WERI-Rb-1 (cell line): ENCODE measurements around the gene CASP1.
"Not testable (repeated sequence)": the region's sequence is repeated elsewhere in the genome, so short reads cannot be mapped to it uniquely, and the experiment has no call there.

ENCODE experiments used
- DNase-seq: peaks from one replicate; pipeline ENCODE4 v3.0.0-alpha.2; 2020
- H3K27ac ChIP-seq: fragments of 250-450 bp; sonication (Bioruptor Pico); 2 replicates; pipeline ENCODE4 v1.5.1; 2020; ENCODE audit warnings: mild to moderate bottlenecking, moderate library complexity
- H3K27me3 ChIP-seq: fragments of 250-450 bp; sonication (Bioruptor Pico); 2 replicates; pipeline ENCODE4 v1.5.1; 2021; ENCODE audit warnings: mild to moderate bottlenecking, low read depth, moderate library complexity; ENCODE audit not compliant: insufficient read depth, severe bottlenecking
- H3K36me3 ChIP-seq: fragments of 250-450 bp; sonication (Bioruptor Pico); 2 replicates; pipeline ENCODE4 v1.5.1; 2020; ENCODE audit warnings: mild to moderate bottlenecking, moderate library complexity
- H3K4me3 ChIP-seq: 2 replicates; pipeline ENCODE4 v1.5.1; 2011; ENCODE audit warnings: low read depth, mild to moderate bottlenecking, control low read depth, low read length
- H3K9me3 ChIP-seq: fragments of 250-450 bp; sonication (Bioruptor Pico); 2 replicates; pipeline ENCODE4 v1.5.1; 2021; ENCODE audit warnings: mild to moderate bottlenecking, moderate library complexity; ENCODE audit not compliant: severe bottlenecking
- TF ChIP-seq, protein P1 (sequence below): IDR thresholded peaks from 2 replicates; pipeline ENCODE4 v1.5.1; 2011; ENCODE audit warnings: low read depth, mild to moderate bottlenecking, control low read depth, inconsistent platforms, low read length

Gene CASP1

GRCh38 chr11:105073456-105074165, 38.7 kb upstream of the CASP1 start:
- Histone ChIP-seq H3K27me3 (no peaks in the 10 kb centered on the region), H3K36me3 (no peaks in the 10 kb centered on the region), H3K9me3 (no peaks in the 10 kb centered on the region), H3K4me3 (no peak overlapping the region), H3K27ac (no peak overlapping the region)
- TF ChIP-seq, protein P1, sequence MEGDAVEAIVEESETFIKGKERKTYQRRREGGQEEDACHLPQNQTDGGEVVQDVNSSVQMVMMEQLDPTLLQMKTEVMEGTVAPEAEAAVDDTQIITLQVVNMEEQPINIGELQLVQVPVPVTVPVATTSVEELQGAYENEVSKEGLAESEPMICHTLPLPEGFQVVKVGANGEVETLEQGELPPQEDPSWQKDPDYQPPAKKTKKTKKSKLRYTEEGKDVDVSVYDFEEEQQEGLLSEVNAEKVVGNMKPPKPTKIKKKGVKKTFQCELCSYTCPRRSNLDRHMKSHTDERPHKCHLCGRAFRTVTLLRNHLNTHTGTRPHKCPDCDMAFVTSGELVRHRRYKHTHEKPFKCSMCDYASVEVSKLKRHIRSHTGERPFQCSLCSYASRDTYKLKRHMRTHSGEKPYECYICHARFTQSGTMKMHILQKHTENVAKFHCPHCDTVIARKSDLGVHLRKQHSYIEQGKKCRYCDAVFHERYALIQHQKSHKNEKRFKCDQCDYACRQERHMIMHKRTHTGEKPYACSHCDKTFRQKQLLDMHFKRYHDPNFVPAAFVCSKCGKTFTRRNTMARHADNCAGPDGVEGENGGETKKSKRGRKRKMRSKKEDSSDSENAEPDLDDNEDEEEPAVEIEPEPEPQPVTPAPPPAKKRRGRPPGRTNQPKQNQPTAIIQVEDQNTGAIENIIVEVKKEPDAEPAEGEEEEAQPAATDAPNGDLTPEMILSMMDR = no peak
- no peak for DNase-seq

DNA sequence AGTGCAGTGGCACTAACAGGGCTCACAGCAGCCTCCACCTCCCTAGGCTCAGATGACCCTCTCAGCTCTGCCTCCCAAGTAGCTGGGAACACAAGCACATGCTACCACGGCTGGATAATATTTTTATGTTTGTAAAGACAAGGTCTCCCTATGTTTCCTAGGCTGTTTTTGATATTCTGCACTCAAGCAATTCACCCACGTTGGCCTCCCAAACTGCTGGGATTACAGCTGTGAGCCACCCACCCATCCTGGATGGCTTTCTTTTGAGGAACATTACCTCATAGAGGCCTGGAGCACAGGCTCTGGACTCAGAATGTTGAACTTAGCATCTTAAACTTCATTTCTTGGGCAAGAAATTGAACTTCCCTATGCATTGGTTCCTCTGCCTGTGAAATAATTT, 37.1 kb upstream of the CASP1 start:
- not testable (repeated sequence) for H3K27me3 ChIP-seq, H3K36me3 ChIP-seq, H3K27ac ChIP-seq, H3K9me3 ChIP-seq, H3K4me3 ChIP-seq, DNase-seq

DNA sequence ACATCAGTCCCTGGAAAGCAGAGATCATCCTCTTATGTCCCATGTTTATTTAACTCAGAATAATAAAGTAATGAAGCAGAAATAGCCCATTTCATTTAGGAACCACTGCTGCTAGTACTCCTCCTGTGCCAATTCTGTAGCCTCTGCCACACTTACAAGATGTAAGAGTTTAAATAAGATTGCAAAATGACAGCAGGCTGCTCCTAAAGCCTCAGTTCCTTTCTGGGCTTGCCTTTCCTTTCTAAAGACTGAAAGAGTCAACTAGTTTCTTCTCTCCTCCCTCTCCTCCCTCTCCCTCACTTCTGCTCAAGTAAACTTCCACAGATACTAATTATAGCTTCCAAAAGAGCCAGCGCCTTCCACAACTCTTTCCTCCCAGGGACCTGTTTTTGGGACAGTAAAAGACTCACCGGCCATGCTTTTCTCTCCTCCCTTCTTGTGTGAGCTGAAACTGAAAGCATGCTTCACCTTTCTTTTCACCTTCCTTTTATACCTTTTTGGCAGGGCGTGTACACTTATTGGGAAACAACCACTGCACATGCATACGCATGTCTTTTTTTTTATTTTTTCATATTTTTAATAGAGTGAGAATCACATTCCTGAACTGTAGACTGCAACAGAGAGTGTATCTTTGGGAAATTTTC, 36.3 kb upstream of the CASP1 start:
- Histone ChIP-seq H3K9me3 (no peaks in the 10 kb centered on the region), H3K27ac (no peak overlapping the region), H3K4me3 (no peak overlapping the region), H3K27me3 (no peaks in the 10 kb centered on the region), H3K36me3 (no peaks in the 10 kb centered on the region)
- TF ChIP-seq, protein P1 = no peak
- DNase-seq = no peak

DNA sequence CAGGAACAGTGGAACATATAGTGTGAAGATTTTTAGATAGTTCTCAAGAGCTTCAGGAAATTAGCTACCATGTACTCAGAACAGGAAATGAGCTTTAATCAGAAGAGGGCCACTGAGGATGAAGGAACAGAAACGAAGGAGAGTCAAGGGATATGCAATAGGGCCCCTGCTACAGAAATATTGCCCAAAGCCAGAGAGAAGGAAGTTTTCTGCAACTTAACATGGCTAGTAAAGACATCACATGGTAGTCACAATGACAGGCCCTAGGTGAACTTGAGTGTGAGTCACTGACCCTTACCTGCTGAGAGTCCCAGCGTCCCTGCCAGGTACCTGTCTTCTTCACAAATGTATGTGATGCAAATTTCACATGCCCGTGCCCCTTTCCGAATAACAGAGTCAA, 35.4 kb upstream of the CASP1 start:
- Histone ChIP-seq H3K4me3 (no peak overlapping the region), H3K27ac (no peak overlapping the region), H3K9me3 (no peaks in the 10 kb centered on the region), H3K27me3 (no peaks in the 10 kb centered on the region), H3K36me3 (no peaks in the 10 kb centered on the region)
- DNase-seq = no peak
- TF ChIP-seq, protein P1 = no peak

DNA sequence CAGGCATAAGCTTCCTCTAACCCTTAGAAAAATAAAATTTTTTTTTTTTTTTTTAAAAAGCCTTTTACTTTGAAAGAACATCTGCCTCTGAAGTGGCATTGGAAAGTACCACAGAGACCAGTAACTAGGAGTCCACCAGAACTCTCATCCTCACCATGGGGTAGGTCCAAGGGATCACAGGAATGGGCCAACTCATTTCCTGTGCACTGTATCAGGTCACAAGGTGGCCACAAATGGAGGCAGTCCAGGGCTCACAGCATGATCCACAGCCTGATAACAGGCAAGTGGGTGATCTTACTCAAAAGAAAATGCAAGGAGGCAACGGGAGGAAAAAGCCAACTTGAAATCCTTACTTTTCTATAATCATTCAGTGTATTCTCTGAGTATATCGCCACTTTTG, 34.8 kb upstream of the CASP1 start:
- not testable (repeated sequence) for DNase-seq

DNA sequence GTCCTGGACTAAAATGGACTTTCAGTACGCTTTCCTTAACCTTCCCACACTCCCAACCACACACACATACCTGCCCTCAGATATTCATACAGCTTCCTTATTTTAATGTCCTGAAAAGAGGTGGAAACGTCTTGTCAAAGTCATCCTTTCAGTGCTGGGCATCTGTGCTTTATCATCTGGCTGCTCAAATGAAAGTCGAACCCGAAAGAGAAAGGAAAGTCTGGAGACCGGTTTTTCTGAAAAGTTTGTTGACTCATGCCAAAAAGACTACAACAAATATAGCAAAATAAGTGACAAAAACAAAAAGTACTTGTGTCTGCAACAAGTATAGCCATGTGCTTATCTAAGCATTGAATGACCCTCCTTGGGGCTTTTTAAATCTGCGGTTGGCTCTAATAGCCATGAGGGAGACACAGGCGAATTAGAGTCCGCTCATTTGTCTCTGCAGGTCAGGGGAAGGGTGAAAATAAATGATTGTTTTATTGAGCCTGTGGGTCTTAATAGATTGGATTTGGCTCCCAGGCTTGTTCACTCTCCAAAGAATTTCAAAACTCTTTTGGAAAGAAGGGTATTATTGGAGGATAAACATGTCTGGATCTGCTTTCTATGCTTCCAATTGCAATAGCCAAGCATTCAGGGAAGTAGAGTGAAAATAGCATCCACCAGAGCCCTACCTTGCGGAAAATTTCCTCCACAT, 28.4 kb upstream of the CASP1 start:
- not testable (repeated sequence) for H3K36me3 ChIP-seq, H3K9me3 ChIP-seq, H3K27ac ChIP-seq, H3K4me3 ChIP-seq, DNase-seq, H3K27me3 ChIP-seq

More for the DNA sequence above, 34.8 kb upstream of the CASP1 start:
- not testable (repeated sequence) for H3K36me3 ChIP-seq, H3K9me3 ChIP-seq, H3K27me3 ChIP-seq, H3K4me3 ChIP-seq, H3K27ac ChIP-seq

DNA sequence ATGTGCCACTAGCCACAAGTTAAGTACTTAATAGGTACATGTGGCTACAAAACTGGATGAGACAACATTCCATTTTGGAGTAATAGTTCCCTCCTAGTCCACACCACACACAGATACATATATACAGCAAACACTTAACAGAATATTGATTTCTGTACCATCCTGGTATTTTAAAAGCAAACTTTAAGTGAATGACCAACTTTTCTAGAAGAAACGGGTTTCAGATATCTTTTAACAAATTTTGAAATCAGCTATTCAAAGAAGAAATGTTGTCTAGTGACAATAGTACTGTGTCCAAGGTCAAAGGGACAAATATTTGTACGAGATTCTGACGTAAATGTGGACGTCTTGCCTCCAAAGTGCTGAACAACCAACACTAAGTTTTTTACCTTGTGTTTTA, 22.5 kb upstream of the CASP1 start:
- no peaks in the 10 kb centered on the region for H3K27me3 ChIP-seq
- no peaks in the 10 kb centered on the region for H3K36me3 ChIP-seq
- H3K9me3 ChIP-seq = no peaks in the 10 kb centered on the region
- H3K4me3 ChIP-seq = no peak overlapping the region
- TF ChIP-seq, protein P1 = no peak
- H3K27ac ChIP-seq = no peak overlapping the region
- DNase-seq = no peak
